GM19397 (cell line): ENCODE measurements around the gene UGGT2.
"Not testable (repeated sequence)": the region's sequence is repeated elsewhere in the genome, so short reads cannot be mapped to it uniquely, and the experiment has no call there.

Experiments
- ATAC-seq: cut with Tn5 transposase; IDR thresholded peaks from one replicate; pipeline ENCODE4 v1.9.1; 2021; ENCODE audit warnings: mild to moderate bottlenecking, moderate library complexity; ENCODE audit not compliant: unreplicated experiment

UGGT2 gene

GRCh38 chr13:96052656-96053002, 572 bp downstream of the UGGT2 start:
- ATAC-seq, result peak; percentile 39

GRCh38 chr13:96051946-96052345, 1.3 kb downstream of the UGGT2 start:
- ATAC-seq, result not testable (repeated sequence)

GRCh38 chr13:96051491-96051890, 1.7 kb downstream of the UGGT2 start:
- not testable (repeated sequence) for ATAC-seq

GRCh38 chr13:96050955-96051354, 2.2 kb downstream of the UGGT2 start:
- not testable (repeated sequence) for ATAC-seq

GRCh38 chr13:96046449-96047126, 6.6 kb downstream of the UGGT2 start:
- not testable (repeated sequence) for ATAC-seq

- ATAC-seq, result no peak
These were observed 9.0 kb downstream of the UGGT2 start for GRCh38 chr13:96044238-96044637.

- no peak for ATAC-seq
These were observed 11.7 kb downstream of the UGGT2 start for GRCh38 chr13:96041326-96042110.

GRCh38 chr13:96036515-96036914, 16.7 kb downstream of the UGGT2 start:
- ATAC-seq, result no peak

GRCh38 chr13:96034662-96035061, 18.5 kb downstream of the UGGT2 start:
- no peak for ATAC-seq

- no peak for ATAC-seq
These were observed 19.8 kb downstream of the UGGT2 start for GRCh38 chr13:96033220-96034015.

- ATAC-seq, result no peak
These were observed 20.5 kb downstream of the UGGT2 start for GRCh38 chr13:96032717-96033116.

- ATAC-seq, result no peak
These were observed 24.2 kb downstream of the UGGT2 start for GRCh38 chr13:96029002-96029401.

GRCh38 chr13:96027496-96027895, 25.7 kb downstream of the UGGT2 start:
- no peak for ATAC-seq

GRCh38 chr13:96025283-96025682, 27.9 kb downstream of the UGGT2 start:
- ATAC-seq, result no peak

- ATAC-seq, result no peak
These were observed 32.3 kb downstream of the UGGT2 start for GRCh38 chr13:96020931-96021330.

- ATAC-seq, result peak; percentile 93
These were observed 33.0 kb downstream of the UGGT2 start for GRCh38 chr13:96020155-96020575.

- ATAC-seq, result no peak
These were observed 35.1 kb downstream of the UGGT2 start for GRCh38 chr13:96018135-96018534.

GRCh38 chr13:96011291-96011872, 41.8 kb downstream of the UGGT2 start:
- ATAC-seq, result no peak

- ATAC-seq, result no peak
These were observed 49.9 kb downstream of the UGGT2 start for GRCh38 chr13:96003304-96003703.

GRCh38 chr13:96002322-96003131, 50.7 kb downstream of the UGGT2 start:
- no peak for ATAC-seq
